Spleen (tissue), 7 donors: ENCODE results near the gene OR8A1.

Experiments used
- CTCF ChIP-seq, 11 experiments: fragments of 200-600 bp in 7 of 11; fragments of 450-650 bp in 4 of 11; sonication (generic) in 4 of 11; IDR thresholded peaks in 8 of 11; conservative IDR thresholded peaks in 3 of 11; 1 replicate in 7 of 11; 2 replicates in 4 of 11; pipeline versions ENCODE4 v1.4.0 to v1.8.0; 2016 to 2021; ENCODE audit warnings: antibody characterized with exemption in 11 of 11, inconsistent platforms in 4 of 11, mild to moderate bottlenecking in 1 of 11
- POLR2A ChIP-seq, 3 donors: fragments of 450-650 bp; IDR thresholded peaks; one replicate each; pipeline ENCODE4 v1.5.1; 2017; ENCODE audit warnings: antibody characterized with exemption in 3 of 3, mild to moderate bottlenecking in 1 of 3
- POLR2AphosphoS5 ChIP-seq, 3 donors: sonication (generic); formaldehyde crosslinking; IDR thresholded peaks; one replicate each; pipeline ENCODE4 v1.5.1; 2017; ENCODE audit warnings: antibody characterized with exemption in 3 of 3
- donor health status: DM: no; HTN: no; CAD: no; lungs with moderate emphysema.
- donor health status: DM: no; HTN: no; CAD: no.
- donor health status: DM: no; HTN: no; CAD: no.

- TF ChIP-seq CTCF (IDR thresholded peaks at IDR 0.05 in 8 of 11, conservative IDR thresholded peaks at IDR 0.05 in 3 of 11) (no peak), POLR2A (IDR thresholded peaks at IDR 0.05) (no peak), POLR2AphosphoS5 (IDR thresholded peaks at IDR 0.05) (no peak)
These were observed 13.0 kb upstream of the OR8A1 start for GRCh38 chr11:124556828-124557227.
